GM10847 (cell line): ENCODE results near the gene CD99L2.

ENCODE experiments used
- POLR2A ChIP-seq: IDR thresholded peaks from 2 replicates; pipeline ENCODE4 v1.6.1; 2011; ENCODE audit not compliant: insufficient read length; ENCODE audit errors: extremely low read depth

The CD99L2 gene

DNA sequence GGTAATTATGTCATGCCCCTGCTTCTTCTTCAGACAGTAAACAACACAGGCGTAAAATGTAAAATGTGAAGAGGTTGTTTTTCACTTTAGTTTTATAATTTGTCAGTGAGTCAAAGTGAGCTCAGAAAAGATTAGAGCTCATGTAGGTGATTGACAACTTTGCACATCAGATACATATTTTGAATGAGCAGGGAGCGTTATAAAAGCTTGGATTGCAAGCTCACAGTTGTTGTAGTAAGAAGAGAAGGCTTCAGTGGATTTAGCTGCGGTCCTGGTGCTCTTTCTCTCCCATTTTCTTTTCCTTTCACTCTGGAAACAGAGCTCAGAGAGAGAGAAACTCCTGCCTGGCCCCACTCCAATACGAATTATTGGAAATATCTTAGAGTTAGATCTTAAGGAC, 178.8 kb downstream of the CD99L2 start:
- no peak for TF ChIP-seq POLR2A
